ENCODE measurements around the gene PTPN3.

The PTPN3 gene

GRCh38 chr9:109369285-109369684, 128.8 kb downstream of the PTPN3 start:
- TF ChIP-seq YY1 (IDR thresholded peaks at IDR 0.05; ENCODE audit: low read depth) (no peak), NFIC (IDR thresholded peaks at IDR 0.05) (peak; percentile 59), TCF12 (IDR thresholded peaks at IDR 0.05; ENCODE audit: low read depth) (peak; percentile 59)

- TF ChIP-seq ZBTB7A (IDR thresholded peaks at IDR 0.05; ENCODE audit: low read depth), result no peak
- no peak for TF ChIP-seq USF1 (IDR thresholded peaks at IDR 0.05)
- TF ChIP-seq TAF1 (IDR thresholded peaks at IDR 0.05; ENCODE audit: low read depth), result no peak
- TF ChIP-seq TCF12 (IDR thresholded peaks at IDR 0.05; ENCODE audit: low read depth), result no peak
- no peak for TF ChIP-seq REST (IDR thresholded peaks at IDR 0.05; ENCODE audit: low read depth)
- no peak for TF ChIP-seq CEBPB (IDR thresholded peaks at IDR 0.05)
- no peak for TF ChIP-seq TEAD4 (IDR thresholded peaks at IDR 0.05)
- TF ChIP-seq MAX (IDR thresholded peaks at IDR 0.05), result no peak
- no peak for TF ChIP-seq CREB1 (IDR thresholded peaks at IDR 0.05; ENCODE audit: low read depth)
- no peak for TF ChIP-seq FOXM1 (IDR thresholded peaks at IDR 0.05; ENCODE audit: borderline replicate concordance, low read depth)
- TF ChIP-seq EGR1 (IDR thresholded peaks at IDR 0.05), result no peak
- TF ChIP-seq NFIC (IDR thresholded peaks at IDR 0.05), result no peak
- TF ChIP-seq EP300 (IDR thresholded peaks at IDR 0.05; ENCODE audit: borderline replicate concordance), result no peak
- TF ChIP-seq RAD21 (IDR thresholded peaks at IDR 0.05; ENCODE audit: low read depth), result no peak
- no peak for TF ChIP-seq YY1 (IDR thresholded peaks at IDR 0.05; ENCODE audit: low read depth)
Measured at GRCh38 chr9:109360771-109361170, 137.3 kb downstream of the PTPN3 start.

- TF ChIP-seq TEAD4 (IDR thresholded peaks at IDR 0.05) (no peak; the same call in 1 of the 2 replicates), TAF1 (IDR thresholded peaks at IDR 0.05; ENCODE audit: low read depth) (no peak), MAX (IDR thresholded peaks at IDR 0.05) (peak; percentile 74), TCF12 (IDR thresholded peaks at IDR 0.05; ENCODE audit: low read depth) (no peak), RAD21 (IDR thresholded peaks at IDR 0.05; ENCODE audit: low read depth) (no peak), USF1 (IDR thresholded peaks at IDR 0.05) (peak; percentile 68; the same call in 1 of the 2 replicates), EGR1 (IDR thresholded peaks at IDR 0.05) (no peak)
Measured at GRCh38 chr9:109355564-109356297, 142.4 kb downstream of the PTPN3 start.

- TF ChIP-seq ZBTB7A (IDR thresholded peaks at IDR 0.05; ENCODE audit: low read depth) (no peak), MAX (IDR thresholded peaks at IDR 0.05) (no peak), CEBPB (IDR thresholded peaks at IDR 0.05) (no peak), NFIC (IDR thresholded peaks at IDR 0.05) (no peak), TAF1 (IDR thresholded peaks at IDR 0.05; ENCODE audit: low read depth) (no peak), CREB1 (IDR thresholded peaks at IDR 0.05; ENCODE audit: low read depth) (no peak), TEAD4 (IDR thresholded peaks at IDR 0.05) (no peak), REST (IDR thresholded peaks at IDR 0.05; ENCODE audit: low read depth) (no peak), EP300 (IDR thresholded peaks at IDR 0.05; ENCODE audit: borderline replicate concordance) (no peak), EGR1 (IDR thresholded peaks at IDR 0.05) (no peak), YY1 (IDR thresholded peaks at IDR 0.05; ENCODE audit: low read depth) (no peak), FOXM1 (IDR thresholded peaks at IDR 0.05; ENCODE audit: borderline replicate concordance, low read depth) (no peak), USF1 (IDR thresholded peaks at IDR 0.05) (no peak), TCF12 (IDR thresholded peaks at IDR 0.05; ENCODE audit: low read depth) (no peak)
Measured at GRCh38 chr9:109354190-109354589, 143.9 kb downstream of the PTPN3 start.

- TF ChIP-seq YY1 (IDR thresholded peaks at IDR 0.05; ENCODE audit: low read depth) (no peak), EP300 (IDR thresholded peaks at IDR 0.05; ENCODE audit: borderline replicate concordance) (no peak), REST (IDR thresholded peaks at IDR 0.05; ENCODE audit: low read depth) (no peak), EGR1 (IDR thresholded peaks at IDR 0.05) (no peak), NFIC (IDR thresholded peaks at IDR 0.05) (no peak), MAX (IDR thresholded peaks at IDR 0.05) (no peak), TEAD4 (IDR thresholded peaks at IDR 0.05) (no peak)
Measured at GRCh38 chr9:109351032-109351431, 147.1 kb downstream of the PTPN3 start.
